ENCODE measurements around the gene ARHGAP22. TPM values are rescaled to one million over a fixed set of nuclear protein-coding genes. Genes with fewer than 3 reads are reported as not detected.
A peak's percentile ranks its signal among the peaks of the same experiment; 100 is the strongest.

ARHGAP22 gene
- total and polyA plus RNA-seq, 2 of the 4 experiments (the other 2 are of a cell fraction) = 28.3 to 30.2 TPM

DNA sequence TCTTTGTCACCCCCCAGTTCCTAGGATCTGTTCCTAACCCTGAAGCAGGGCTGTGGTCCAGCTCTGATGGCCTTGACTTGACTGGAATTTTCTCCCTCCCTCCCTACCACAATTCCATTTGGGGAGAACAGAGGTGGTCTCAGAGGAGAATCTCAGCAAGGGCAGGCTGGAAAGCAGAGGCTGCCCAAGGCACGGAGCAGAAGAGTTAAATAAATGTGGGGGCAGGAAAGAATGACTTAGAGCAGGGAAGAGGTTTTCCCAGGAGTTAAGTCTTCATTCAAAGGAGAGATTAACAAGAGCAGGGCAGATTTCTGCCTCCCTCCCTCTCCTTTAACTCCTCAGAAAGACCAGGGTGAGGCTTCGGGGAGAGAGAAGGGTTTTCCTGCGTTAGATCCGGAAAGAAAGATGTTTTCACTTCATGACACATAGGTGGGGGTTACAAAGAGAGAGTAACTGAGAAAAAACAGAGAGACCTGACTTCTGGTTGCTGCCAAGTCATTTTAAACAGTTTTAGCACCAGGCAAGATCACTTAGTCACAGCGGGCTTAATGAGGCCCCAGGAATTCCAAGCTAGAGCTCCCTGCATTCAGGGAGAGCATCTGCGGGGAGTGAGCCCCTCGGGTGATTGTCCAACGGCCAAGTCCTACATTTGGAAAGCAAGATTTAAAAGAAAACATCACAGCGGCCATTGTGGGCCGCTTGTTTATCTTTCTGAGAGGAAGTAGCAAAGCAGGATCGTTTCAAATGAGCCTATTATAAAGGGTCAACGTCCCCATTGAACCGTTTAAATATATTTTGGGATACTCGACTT lies 78.7 kb downstream of the ARHGAP22 start:
- peak overlapping the region; percentile 90 for H4K91ac ChIP-seq (ENCODE audit: insufficient read depth, low read depth, low read length)
- peak overlapping the region; percentile 75 for H4K5ac ChIP-seq (ENCODE audit: low read depth, low read length)
- H3K4me2 ChIP-seq (ENCODE audit: low read depth, low read length) = peak overlapping the region; percentile 85
- H3K27me3 ChIP-seq (ENCODE audit: control insufficient read depth, insufficient read depth, low read length) = no peaks in the 10 kb centered on the region
- H3K9me1 ChIP-seq (ENCODE audit: insufficient read depth, low read length) = peaks cover 23% of the 10 kb centered on the region
- H4K8ac ChIP-seq (ENCODE audit: low read depth in 2 of 2, low read length in 2 of 2) = peak overlapping the region; percentile 62 to 70
- peak; percentile 37 for ATAC-seq (ENCODE audit: low read depth)
- 10% methylated on average over 2 of the region's 14 CpGs; no CpG with 5 or more reads in 1 of the 2 experiments for WGBS, 2 experiments (ENCODE audit: extremely low coverage in 2 of 2, insufficient read length in 1 of 2)
- peak overlapping the region; percentile 68; the same call in 1 of the 2 replicates for H3K56ac ChIP-seq (ENCODE audit: extremely low read depth, insufficient read depth, low read length)
- peak overlapping the region; percentile 78 for H3K27ac ChIP-seq (ENCODE audit: insufficient read depth, low read length)
- peaks cover 9% of the 10 kb centered on the region for H4K20me1 ChIP-seq (ENCODE audit: insufficient read depth, low read length)
- H2BK120ac ChIP-seq (ENCODE audit: low read depth, low read length) = peak overlapping the region; percentile 72
- H3K18ac ChIP-seq (ENCODE audit: low read depth, low read length) = peak overlapping the region; percentile 46
- peak overlapping the region; percentile 80 for H2AK9ac ChIP-seq (replicated peaks; ENCODE audit: low read depth, low read length, poor library complexity)
- H2BK20ac ChIP-seq (ENCODE audit: low read depth, low read length) = peak overlapping the region; percentile 89
- CTCF ChIA-PET = no interaction called here
- H3K23ac ChIP-seq (ENCODE audit: low read depth, low read length) = peak overlapping the region; percentile 57
- peaks cover 21% of the 10 kb centered on the region for H3K4me1 ChIP-seq (ENCODE audit: control insufficient read depth, insufficient read depth, low read length)
- peak overlapping the region; percentile 94 for H3K4ac ChIP-seq (ENCODE audit: low read depth, low read length)
- H3K9ac ChIP-seq (ENCODE audit: low read depth, low read length) = peak overlapping the region; percentile 60
- peaks cover 48 to 69% of the 10 kb centered on the region in 2 experiments for H3K79me1 ChIP-seq (ENCODE audit: low read depth in 1 of 2, low read length in 2 of 2)
- no peak for TF ChIP-seq FOS (IDR thresholded peaks at IDR 0.05; ENCODE audit: low read depth, low read length)
- TF ChIP-seq MAZ (IDR thresholded peaks at IDR 0.05; ENCODE audit: borderline replicate concordance, low read depth, low read length) = peak; percentile 83
- TF ChIP-seq RCOR1 (IDR thresholded peaks at IDR 0.05; ENCODE audit: insufficient replicate concordance, low read length) = peak; percentile 61
- POLR2A ChIA-PET (ENCODE audit: unreplicated experiment) = no interaction called here
- peak overlapping the region; percentile 82 for H2BK5ac ChIP-seq (ENCODE audit: low read depth, low read length, poor library complexity, severe bottlenecking)
- peak; percentile 92 for DNase-seq
- peak overlapping the region; percentile 90; the same call in 2 of the 3 replicates for H2BK15ac ChIP-seq (ENCODE audit: low read depth, low read length)
- peak overlapping the region; percentile 36; the same call in 1 of the 2 replicates for H3K4me3 ChIP-seq (ENCODE audit: insufficient read depth, low read depth, low read length)
- peak overlapping the region; percentile 71 for H2AK5ac ChIP-seq (ENCODE audit: low read depth, low read length)
- H2AFZ ChIP-seq (replicated peaks; ENCODE audit: low read length, poor library complexity) = peak overlapping the region; percentile 34
- in situ Hi-C loops (cut with MboI; ENCODE audit: low sequenced_read_pairs) (no loop called here), intact Hi-C loops (cut with micrococcal nuclease) (no loop called here), dilution Hi-C loops (cut with HindIII; ENCODE audit: low sequenced_read_pairs, unreplicated experiment) (no loop called here)
- no peaks in the 10 kb centered on the region for H3K36me3 ChIP-seq (ENCODE audit: control insufficient read depth, insufficient read depth, low read length)
- H3K9me3 ChIP-seq (ENCODE audit: control insufficient read depth, insufficient read depth, low read length) = no peaks in the 10 kb centered on the region
- peak overlapping the region; percentile 80 for H3K14ac ChIP-seq (replicated peaks; ENCODE audit: low read depth, low read length)
- no TSS peak for BruUV-seq (replicated peaks)

Data from IMR-90 (cell line).